HEK293 (cell line): ENCODE measurements around the gene CDON.

ENCODE experiments used
- BCL11B ChIP-seq: fragments of 450-650 bp; formaldehyde crosslinking; IDR thresholded peaks from 2 replicates; pipeline ENCODE4 v1.5.1; 2016; ENCODE audit warnings: low read depth, missing biosample characterization, missing genetic modification characterization
- OVOL3 ChIP-seq: fragments of 450-650 bp; formaldehyde crosslinking; IDR thresholded peaks from 2 replicates; pipeline ENCODE4 v1.5.1; 2016; ENCODE audit warnings: missing biosample characterization, missing genetic modification characterization
- SP2 ChIP-seq: fragments of 450-650 bp; formaldehyde crosslinking; IDR thresholded peaks from 2 replicates; pipeline ENCODE4 v1.5.1; 2016; ENCODE audit warnings: missing biosample characterization, missing genetic modification characterization
- ZBTB1 ChIP-seq: fragments of 450-650 bp; formaldehyde crosslinking; IDR thresholded peaks from 2 replicates; pipeline ENCODE4 v1.5.1; 2016; ENCODE audit warnings: missing biosample characterization, missing genetic modification characterization
- ZBTB7A ChIP-seq: fragments of 450-650 bp; formaldehyde crosslinking; IDR thresholded peaks from 2 replicates; pipeline ENCODE4 v1.5.1; 2016; ENCODE audit warnings: low read depth, missing biosample characterization, missing genetic modification characterization
- ZFP41 ChIP-seq: fragments of 450-650 bp; formaldehyde crosslinking; IDR thresholded peaks from 2 replicates; pipeline ENCODE4 v1.5.1; 2016; ENCODE audit warnings: missing biosample characterization, missing genetic modification characterization, borderline replicate concordance
- ZNF23 ChIP-seq: fragments of 450-650 bp; formaldehyde crosslinking; IDR thresholded peaks from 2 replicates; pipeline ENCODE4 v1.5.1; 2016; ENCODE audit warnings: missing biosample characterization, missing genetic modification characterization, borderline replicate concordance
- TF ChIP-seq, protein P1 (sequence below): fragments of 450-650 bp; formaldehyde crosslinking; IDR thresholded peaks from 2 replicates; pipeline ENCODE4 v1.5.1; 2017; ENCODE audit warnings: missing biosample characterization, missing genetic modification characterization
- TF ChIP-seq, protein P2 (sequence below): fragments of 450-650 bp; formaldehyde crosslinking; IDR thresholded peaks from 2 replicates; pipeline ENCODE4 v1.5.1; 2017; ENCODE audit warnings: missing biosample characterization, missing genetic modification characterization
- TF ChIP-seq, protein P3 (sequence below): fragments of 450-650 bp; formaldehyde crosslinking; conservative IDR thresholded peaks from 2 replicates; pipeline ENCODE4 v1.5.1; 2016; ENCODE audit warnings: low read depth, missing biosample characterization, missing genetic modification characterization
- TF ChIP-seq, protein P4 (sequence below): fragments of 450-650 bp; formaldehyde crosslinking; IDR thresholded peaks from 2 replicates; pipeline ENCODE4 v1.5.1; 2016; ENCODE audit warnings: missing biosample characterization, missing genetic modification characterization
- TF ChIP-seq, protein P5 (sequence below): fragments of 450-650 bp; formaldehyde crosslinking; IDR thresholded peaks from 2 replicates; pipeline ENCODE4 v1.5.1; 2016; ENCODE audit warnings: missing biosample characterization, missing genetic modification characterization
- TF ChIP-seq, protein P6 (sequence below): fragments of 450-650 bp; formaldehyde crosslinking; IDR thresholded peaks from 2 replicates; pipeline ENCODE4 v1.5.1; 2016; ENCODE audit warnings: missing biosample characterization, missing genetic modification characterization, borderline replicate concordance
- TF ChIP-seq, protein P7 (sequence below): fragments of 450-650 bp; formaldehyde crosslinking; IDR thresholded peaks from 2 replicates; pipeline ENCODE4 v1.5.1; 2016; ENCODE audit warnings: missing biosample characterization, missing genetic modification characterization

Gene CDON

DNA sequence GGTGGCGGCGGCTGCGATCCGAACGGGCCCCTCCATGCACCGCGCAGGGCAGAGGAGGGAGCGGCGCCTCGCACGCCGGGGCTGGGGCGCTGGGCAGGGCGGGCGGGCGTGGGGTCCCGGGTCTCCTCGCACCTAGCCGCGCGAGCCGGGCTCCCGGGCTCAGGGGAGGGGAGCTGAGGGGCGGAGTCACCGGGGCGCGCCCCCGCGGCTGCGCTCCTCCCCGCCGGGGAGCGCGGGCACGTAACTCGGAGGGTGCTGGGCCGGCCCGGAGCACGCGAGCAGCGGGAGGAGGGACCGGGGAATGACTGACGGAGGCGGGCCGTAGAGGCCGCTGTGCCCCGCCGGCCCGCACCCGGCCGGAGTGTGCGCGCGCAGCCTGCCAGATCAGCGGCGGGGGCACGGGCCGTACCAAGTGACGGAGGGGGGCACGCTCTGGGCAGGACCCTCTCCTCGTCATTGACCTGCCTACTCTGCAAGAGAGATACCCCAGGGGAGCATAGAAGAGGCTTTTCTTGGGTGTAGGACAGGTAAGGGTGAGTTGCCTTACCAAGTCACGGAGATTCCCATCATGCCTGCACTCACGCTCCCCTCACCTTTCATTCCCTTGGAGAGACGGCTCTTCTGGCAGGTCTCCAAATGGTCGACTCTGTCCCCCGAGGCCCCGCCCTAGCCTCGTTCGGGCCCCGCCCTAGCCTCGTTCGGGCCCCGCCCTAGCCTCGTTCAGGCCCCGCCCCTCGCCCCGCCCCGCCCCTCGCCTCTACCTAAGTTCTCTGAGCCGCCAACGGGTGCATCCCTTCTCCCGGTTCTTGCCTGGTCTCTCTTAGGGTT is at the start of gene CDON (continued):
- TF ChIP-seq, protein P1, sequence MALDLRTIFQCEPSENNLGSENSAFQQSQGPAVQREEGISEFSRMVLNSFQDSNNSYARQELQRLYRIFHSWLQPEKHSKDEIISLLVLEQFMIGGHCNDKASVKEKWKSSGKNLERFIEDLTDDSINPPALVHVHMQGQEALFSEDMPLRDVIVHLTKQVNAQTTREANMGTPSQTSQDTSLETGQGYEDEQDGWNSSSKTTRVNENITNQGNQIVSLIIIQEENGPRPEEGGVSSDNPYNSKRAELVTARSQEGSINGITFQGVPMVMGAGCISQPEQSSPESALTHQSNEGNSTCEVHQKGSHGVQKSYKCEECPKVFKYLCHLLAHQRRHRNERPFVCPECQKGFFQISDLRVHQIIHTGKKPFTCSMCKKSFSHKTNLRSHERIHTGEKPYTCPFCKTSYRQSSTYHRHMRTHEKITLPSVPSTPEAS (tag by site-specific recombination) = peak; percentile 45; the same call in 1 of the 2 replicates
- TF ChIP-seq ZBTB7A (peak; percentile 31; the same call in 1 of the 2 replicates), OVOL3 (tag by site-specific recombination) (no peak), ZFP41 (tag by site-specific recombination) (no peak), SP2 (peak; percentile 59), BCL11B (no peak), ZNF23 (tag by site-specific recombination) (no peak), ZBTB1 (tag by site-specific recombination) (0 out of 2 replicates have a peak, but pooled peaks have one; percentile 27)
- TF ChIP-seq, protein P2, sequence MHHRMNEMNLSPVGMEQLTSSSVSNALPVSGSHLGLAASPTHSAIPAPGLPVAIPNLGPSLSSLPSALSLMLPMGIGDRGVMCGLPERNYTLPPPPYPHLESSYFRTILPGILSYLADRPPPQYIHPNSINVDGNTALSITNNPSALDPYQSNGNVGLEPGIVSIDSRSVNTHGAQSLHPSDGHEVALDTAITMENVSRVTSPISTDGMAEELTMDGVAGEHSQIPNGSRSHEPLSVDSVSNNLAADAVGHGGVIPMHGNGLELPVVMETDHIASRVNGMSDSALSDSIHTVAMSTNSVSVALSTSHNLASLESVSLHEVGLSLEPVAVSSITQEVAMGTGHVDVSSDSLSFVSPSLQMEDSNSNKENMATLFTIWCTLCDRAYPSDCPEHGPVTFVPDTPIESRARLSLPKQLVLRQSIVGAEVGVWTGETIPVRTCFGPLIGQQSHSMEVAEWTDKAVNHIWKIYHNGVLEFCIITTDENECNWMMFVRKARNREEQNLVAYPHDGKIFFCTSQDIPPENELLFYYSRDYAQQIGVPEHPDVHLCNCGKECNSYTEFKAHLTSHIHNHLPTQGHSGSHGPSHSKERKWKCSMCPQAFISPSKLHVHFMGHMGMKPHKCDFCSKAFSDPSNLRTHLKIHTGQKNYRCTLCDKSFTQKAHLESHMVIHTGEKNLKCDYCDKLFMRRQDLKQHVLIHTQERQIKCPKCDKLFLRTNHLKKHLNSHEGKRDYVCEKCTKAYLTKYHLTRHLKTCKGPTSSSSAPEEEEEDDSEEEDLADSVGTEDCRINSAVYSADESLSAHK (tag by site-specific recombination) = peak; percentile 57; the same call in 1 of the 2 replicates
- TF ChIP-seq, protein P3, sequence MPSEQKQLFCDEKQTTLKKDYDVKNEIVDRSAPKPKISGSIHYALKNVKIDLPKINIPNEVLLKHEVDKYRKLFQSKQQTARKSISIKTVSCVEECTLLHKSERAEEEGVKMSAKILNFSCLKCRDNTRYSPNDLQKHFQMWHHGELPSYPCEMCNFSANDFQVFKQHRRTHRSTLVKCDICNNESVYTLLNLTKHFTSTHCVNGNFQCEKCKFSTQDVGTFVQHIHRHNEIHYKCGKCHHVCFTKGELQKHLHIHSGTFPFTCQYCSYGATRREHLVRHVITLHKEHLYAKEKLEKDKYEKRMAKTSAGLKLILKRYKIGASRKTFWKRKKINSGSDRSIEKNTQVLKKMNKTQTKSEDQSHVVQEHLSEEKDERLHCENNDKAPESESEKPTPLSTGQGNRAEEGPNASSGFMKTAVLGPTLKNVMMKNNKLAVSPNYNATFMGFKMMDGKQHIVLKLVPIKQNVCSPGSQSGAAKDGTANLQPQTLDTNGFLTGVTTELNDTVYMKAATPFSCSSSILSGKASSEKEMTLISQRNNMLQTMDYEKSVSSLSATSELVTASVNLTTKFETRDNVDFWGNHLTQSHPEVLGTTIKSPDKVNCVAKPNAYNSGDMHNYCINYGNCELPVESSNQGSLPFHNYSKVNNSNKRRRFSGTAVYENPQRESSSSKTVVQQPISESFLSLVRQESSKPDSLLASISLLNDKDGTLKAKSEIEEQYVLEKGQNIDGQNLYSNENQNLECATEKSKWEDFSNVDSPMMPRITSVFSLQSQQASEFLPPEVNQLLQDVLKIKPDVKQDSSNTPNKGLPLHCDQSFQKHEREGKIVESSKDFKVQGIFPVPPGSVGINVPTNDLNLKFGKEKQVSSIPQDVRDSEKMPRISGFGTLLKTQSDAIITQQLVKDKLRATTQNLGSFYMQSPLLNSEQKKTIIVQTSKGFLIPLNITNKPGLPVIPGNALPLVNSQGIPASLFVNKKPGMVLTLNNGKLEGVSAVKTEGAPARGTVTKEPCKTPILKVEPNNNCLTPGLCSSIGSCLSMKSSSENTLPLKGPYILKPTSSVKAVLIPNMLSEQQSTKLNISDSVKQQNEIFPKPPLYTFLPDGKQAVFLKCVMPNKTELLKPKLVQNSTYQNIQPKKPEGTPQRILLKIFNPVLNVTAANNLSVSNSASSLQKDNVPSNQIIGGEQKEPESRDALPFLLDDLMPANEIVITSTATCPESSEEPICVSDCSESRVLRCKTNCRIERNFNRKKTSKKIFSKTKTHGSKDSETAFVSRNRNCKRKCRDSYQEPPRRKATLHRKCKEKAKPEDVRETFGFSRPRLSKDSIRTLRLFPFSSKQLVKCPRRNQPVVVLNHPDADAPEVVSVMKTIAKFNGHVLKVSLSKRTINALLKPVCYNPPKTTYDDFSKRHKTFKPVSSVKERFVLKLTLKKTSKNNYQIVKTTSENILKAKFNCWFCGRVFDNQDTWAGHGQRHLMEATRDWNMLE (tag by site-specific recombination) = 0 out of 2 replicates have a peak, but pooled peaks have one; percentile 27
- TF ChIP-seq, protein P4, sequence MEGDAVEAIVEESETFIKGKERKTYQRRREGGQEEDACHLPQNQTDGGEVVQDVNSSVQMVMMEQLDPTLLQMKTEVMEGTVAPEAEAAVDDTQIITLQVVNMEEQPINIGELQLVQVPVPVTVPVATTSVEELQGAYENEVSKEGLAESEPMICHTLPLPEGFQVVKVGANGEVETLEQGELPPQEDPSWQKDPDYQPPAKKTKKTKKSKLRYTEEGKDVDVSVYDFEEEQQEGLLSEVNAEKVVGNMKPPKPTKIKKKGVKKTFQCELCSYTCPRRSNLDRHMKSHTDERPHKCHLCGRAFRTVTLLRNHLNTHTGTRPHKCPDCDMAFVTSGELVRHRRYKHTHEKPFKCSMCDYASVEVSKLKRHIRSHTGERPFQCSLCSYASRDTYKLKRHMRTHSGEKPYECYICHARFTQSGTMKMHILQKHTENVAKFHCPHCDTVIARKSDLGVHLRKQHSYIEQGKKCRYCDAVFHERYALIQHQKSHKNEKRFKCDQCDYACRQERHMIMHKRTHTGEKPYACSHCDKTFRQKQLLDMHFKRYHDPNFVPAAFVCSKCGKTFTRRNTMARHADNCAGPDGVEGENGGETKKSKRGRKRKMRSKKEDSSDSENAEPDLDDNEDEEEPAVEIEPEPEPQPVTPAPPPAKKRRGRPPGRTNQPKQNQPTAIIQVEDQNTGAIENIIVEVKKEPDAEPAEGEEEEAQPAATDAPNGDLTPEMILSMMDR (tag by site-specific recombination) = 0 out of 2 replicates have a peak, but pooled peaks have one; percentile 37
- TF ChIP-seq, protein P5, sequence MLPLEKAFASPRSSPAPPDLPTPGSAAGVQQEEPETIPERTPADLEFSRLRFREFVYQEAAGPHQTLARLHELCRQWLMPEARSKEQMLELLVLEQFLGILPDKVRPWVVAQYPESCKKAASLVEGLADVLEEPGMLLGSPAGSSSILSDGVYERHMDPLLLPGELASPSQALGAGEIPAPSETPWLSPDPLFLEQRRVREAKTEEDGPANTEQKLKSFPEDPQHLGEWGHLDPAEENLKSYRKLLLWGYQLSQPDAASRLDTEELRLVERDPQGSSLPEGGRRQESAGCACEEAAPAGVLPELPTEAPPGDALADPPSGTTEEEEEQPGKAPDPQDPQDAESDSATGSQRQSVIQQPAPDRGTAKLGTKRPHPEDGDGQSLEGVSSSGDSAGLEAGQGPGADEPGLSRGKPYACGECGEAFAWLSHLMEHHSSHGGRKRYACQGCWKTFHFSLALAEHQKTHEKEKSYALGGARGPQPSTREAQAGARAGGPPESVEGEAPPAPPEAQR (tag by site-specific recombination) = peak; percentile 44; the same call in 1 of the 2 replicates
- TF ChIP-seq, protein P6, sequence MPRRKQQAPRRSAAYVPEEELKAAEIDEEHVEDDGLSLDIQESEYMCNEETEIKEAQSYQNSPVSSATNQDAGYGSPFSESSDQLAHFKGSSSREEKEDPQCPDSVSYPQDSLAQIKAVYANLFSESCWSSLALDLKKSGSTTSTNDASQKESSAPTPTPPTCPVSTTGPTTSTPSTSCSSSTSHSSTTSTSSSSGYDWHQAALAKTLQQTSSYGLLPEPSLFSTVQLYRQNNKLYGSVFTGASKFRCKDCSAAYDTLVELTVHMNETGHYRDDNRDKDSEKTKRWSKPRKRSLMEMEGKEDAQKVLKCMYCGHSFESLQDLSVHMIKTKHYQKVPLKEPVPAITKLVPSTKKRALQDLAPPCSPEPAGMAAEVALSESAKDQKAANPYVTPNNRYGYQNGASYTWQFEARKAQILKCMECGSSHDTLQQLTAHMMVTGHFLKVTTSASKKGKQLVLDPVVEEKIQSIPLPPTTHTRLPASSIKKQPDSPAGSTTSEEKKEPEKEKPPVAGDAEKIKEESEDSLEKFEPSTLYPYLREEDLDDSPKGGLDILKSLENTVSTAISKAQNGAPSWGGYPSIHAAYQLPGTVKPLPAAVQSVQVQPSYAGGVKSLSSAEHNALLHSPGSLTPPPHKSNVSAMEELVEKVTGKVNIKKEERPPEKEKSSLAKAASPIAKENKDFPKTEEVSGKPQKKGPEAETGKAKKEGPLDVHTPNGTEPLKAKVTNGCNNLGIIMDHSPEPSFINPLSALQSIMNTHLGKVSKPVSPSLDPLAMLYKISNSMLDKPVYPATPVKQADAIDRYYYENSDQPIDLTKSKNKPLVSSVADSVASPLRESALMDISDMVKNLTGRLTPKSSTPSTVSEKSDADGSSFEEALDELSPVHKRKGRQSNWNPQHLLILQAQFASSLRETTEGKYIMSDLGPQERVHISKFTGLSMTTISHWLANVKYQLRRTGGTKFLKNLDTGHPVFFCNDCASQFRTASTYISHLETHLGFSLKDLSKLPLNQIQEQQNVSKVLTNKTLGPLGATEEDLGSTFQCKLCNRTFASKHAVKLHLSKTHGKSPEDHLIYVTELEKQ (tag by site-specific recombination) = peak; percentile 39; the same call in 1 of the 2 replicates
- TF ChIP-seq, protein P7, sequence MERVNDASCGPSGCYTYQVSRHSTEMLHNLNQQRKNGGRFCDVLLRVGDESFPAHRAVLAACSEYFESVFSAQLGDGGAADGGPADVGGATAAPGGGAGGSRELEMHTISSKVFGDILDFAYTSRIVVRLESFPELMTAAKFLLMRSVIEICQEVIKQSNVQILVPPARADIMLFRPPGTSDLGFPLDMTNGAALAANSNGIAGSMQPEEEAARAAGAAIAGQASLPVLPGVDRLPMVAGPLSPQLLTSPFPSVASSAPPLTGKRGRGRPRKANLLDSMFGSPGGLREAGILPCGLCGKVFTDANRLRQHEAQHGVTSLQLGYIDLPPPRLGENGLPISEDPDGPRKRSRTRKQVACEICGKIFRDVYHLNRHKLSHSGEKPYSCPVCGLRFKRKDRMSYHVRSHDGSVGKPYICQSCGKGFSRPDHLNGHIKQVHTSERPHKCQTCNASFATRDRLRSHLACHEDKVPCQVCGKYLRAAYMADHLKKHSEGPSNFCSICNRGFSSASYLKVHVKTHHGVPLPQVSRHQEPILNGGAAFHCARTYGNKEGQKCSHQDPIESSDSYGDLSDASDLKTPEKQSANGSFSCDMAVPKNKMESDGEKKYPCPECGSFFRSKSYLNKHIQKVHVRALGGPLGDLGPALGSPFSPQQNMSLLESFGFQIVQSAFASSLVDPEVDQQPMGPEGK = peak; percentile 83
- TF ChIP-seq, all 188 proteins: peak for 48
